Measurements from ENCODE around the gene MARF1. TPM values are rescaled to one million over a fixed set of nuclear protein-coding genes. Genes with fewer than 3 reads are reported as not detected.
"Not testable (repeated sequence)": the region's sequence is repeated elsewhere in the genome, so short reads cannot be mapped to it uniquely, and the experiment has no call there.

The MARF1 gene
- total RNA-seq, 2 experiments from 2014 or later = 72.6 to 80.2 TPM

- Mint-ChIP-seq H3K4me3 (peak overlapping the region; percentile 62), H3K27me3 (ENCODE audit: low read depth) (no peaks in the 10 kb centered on the region), H3K36me3 (ENCODE audit: low read depth) (peaks cover 32% of the 10 kb centered on the region), H3K9me3 (no peaks in the 10 kb centered on the region), H3K27ac (peak overlapping the region; percentile 89), H3K4me1 (ENCODE audit: low read depth) (peaks cover 43% of the 10 kb centered on the region)
- DNase-seq = peak; percentile 90
- CTCF ChIA-PET = interaction anchor here (0.7 to 1.3 kb wide), 3 partner anchors 9 to 12 kb away, joined by 3 read pairs; no protein-coding TSS in a partner anchor
- intact Hi-C loops (cut with micrococcal nuclease) = loop anchor here (1.0 to 10.0 kb wide), 4 partner anchors 21 to 452 kb away; partner anchors contain the start of gene MARF1
These were observed 29.7 kb upstream of the MARF1 start for GRCh38 chr16:15672514-15673167.

- not testable (repeated sequence) for DNase-seq; H3K9me3 Mint-ChIP-seq; H3K4me3 Mint-ChIP-seq; H3K27me3 Mint-ChIP-seq (ENCODE audit: low read depth)
- peaks cover 34% of the 10 kb centered on the region for H3K36me3 Mint-ChIP-seq (ENCODE audit: low read depth)
- CTCF ChIA-PET = interaction anchor here (1.3 kb wide), 1 partner anchor 11 kb away, joined by 3 read pairs; no protein-coding TSS in a partner anchor
- intact Hi-C loops (cut with micrococcal nuclease) = loop anchor here (1.0 to 10.0 kb wide), 4 partner anchors 21 to 453 kb away; partner anchors contain the start of gene MARF1
- peak overlapping the region; percentile 89 for H3K27ac Mint-ChIP-seq
- H3K4me1 Mint-ChIP-seq (ENCODE audit: low read depth) = peaks cover 43% of the 10 kb centered on the region
These were observed 29.2 kb upstream of the MARF1 start for GRCh38 chr16:15672127-15672513.

GRCh38 chr16:15671530-15672117 is 28.7 kb upstream of the MARF1 start:
- Mint-ChIP-seq H3K36me3 (ENCODE audit: low read depth) (peaks cover 33% of the 10 kb centered on the region), H3K4me1 (ENCODE audit: low read depth) (peaks cover 43% of the 10 kb centered on the region), H3K4me3 (no peak overlapping the region), H3K9me3 (no peaks in the 10 kb centered on the region), H3K27ac (peak overlapping the region; percentile 89), H3K27me3 (ENCODE audit: low read depth) (no peaks in the 10 kb centered on the region)
- CTCF ChIA-PET = interaction anchor here (1.3 to 1.4 kb wide), 2 partner anchors 11 to 12 kb away, joined by 3 to 4 read pairs; no protein-coding TSS in a partner anchor
- intact Hi-C loops (cut with micrococcal nuclease) = loop anchor here (1.0 to 10.0 kb wide), 4 partner anchors 20 to 453 kb away; partner anchors contain the start of gene MARF1
- no peak for DNase-seq

DNA sequence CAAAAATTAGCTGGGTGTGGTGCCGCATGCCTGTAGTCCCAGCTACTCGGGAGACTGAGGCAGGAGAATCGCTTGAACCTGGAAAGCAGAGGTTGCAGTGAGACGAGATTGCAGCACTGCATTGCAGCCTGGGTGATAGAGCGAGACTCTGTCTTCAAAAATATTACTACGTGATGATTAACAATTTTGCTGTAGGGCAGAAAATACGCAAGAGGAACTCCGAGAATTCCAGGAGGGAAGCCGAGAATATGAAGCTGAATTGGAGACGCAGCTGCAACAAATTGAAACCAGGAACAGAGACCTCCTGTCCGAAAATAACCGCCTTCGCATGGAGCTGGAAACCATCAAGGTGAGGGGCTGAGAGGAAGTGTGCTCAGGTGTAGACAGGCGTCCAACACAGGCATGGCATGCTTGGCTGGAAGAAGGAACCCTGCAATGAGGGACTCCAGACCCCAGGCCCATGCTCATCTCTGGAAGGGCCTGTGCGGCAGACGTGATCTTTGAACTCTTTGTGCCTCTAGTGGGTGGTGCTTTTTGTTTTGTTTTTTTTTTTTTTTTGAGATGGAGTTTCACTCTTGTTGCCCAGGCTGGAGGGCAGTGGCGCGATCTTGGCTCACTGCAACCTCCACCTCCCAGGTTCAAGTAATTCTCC is 24.3 kb upstream of the MARF1 start:
- H3K27ac Mint-ChIP-seq = no peak overlapping the region
- no peak overlapping the region for H3K4me3 Mint-ChIP-seq
- peaks cover 19% of the 10 kb centered on the region for H3K4me1 Mint-ChIP-seq (ENCODE audit: low read depth)
- DNase-seq = no peak
- H3K9me3 Mint-ChIP-seq = no peaks in the 10 kb centered on the region
- H3K36me3 Mint-ChIP-seq (ENCODE audit: low read depth) = peaks cover 32% of the 10 kb centered on the region
- intact Hi-C loops (cut with micrococcal nuclease) = no loop called here
- CTCF ChIA-PET = interaction anchor here (0.6 kb wide), 1 partner anchor 24 kb away, joined by 3 read pairs; the partner anchor contains the start of gene MARF1
- H3K27me3 Mint-ChIP-seq (ENCODE audit: low read depth) = no peaks in the 10 kb centered on the region

DNA sequence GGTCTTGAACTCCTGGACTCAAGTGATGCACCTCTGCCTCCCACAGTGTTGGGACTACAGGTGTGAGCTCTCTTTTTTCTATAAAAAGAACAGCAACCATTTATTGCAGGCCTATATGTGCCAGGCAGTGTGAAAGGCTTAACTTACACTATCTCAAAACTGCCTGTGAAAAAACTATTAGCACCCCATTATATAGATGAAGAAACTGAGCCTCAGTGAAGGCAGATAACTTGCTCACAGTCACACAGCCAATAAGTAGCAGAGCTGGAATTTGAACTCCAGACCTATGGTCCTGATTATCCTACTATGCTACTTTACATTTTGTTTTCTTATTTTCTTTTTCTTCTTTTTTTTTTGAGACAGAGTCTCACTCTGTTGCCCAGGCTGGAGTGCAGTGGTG is 22.2 kb upstream of the MARF1 start:
- CTCF ChIA-PET = interaction anchor here (0.6 kb wide), 1 partner anchor 18 kb away, joined by 3 read pairs; no protein-coding TSS in a partner anchor
- DNase-seq = no peak
- H3K4me1 Mint-ChIP-seq (ENCODE audit: low read depth) = peaks cover 20% of the 10 kb centered on the region
- H3K27me3 Mint-ChIP-seq (ENCODE audit: low read depth) = no peaks in the 10 kb centered on the region
- peaks cover 37% of the 10 kb centered on the region for H3K36me3 Mint-ChIP-seq (ENCODE audit: low read depth)
- intact Hi-C loops (cut with micrococcal nuclease) = no loop called here
- no peak overlapping the region for H3K4me3 Mint-ChIP-seq
- no peak overlapping the region for H3K27ac Mint-ChIP-seq
- no peaks in the 10 kb centered on the region for H3K9me3 Mint-ChIP-seq

GRCh38 chr16:15660203-15660601 is 17.2 kb upstream of the MARF1 start:
- Mint-ChIP-seq H3K27me3 (ENCODE audit: low read depth) (no peaks in the 10 kb centered on the region), H3K4me1 (ENCODE audit: low read depth) (peaks cover 54% of the 10 kb centered on the region), H3K36me3 (ENCODE audit: low read depth) (peaks cover 31% of the 10 kb centered on the region), H3K9me3 (no peaks in the 10 kb centered on the region), H3K27ac (peak overlapping the region; percentile 32), H3K4me3 (no peak overlapping the region)
- no peak for DNase-seq
- intact Hi-C loops (cut with micrococcal nuclease) = no loop called here
- CTCF ChIA-PET = interaction anchor here (1.0 to 1.2 kb wide), 2 partner anchors 11 to 12 kb away, joined by 3 to 4 read pairs; no protein-coding TSS in a partner anchor

GRCh38 chr16:15658556-15658955 is 15.6 kb upstream of the MARF1 start:
- peaks cover 60% of the 10 kb centered on the region for H3K4me1 Mint-ChIP-seq (ENCODE audit: low read depth)
- intact Hi-C loops (cut with micrococcal nuclease) = no loop called here
- peaks cover 28% of the 10 kb centered on the region for H3K36me3 Mint-ChIP-seq (ENCODE audit: low read depth)
- H3K4me3 Mint-ChIP-seq = no peak overlapping the region
- peak overlapping the region; percentile 81 for H3K27ac Mint-ChIP-seq
- CTCF ChIA-PET = no interaction called here
- no peaks in the 10 kb centered on the region for H3K9me3 Mint-ChIP-seq
- H3K27me3 Mint-ChIP-seq (ENCODE audit: low read depth) = no peaks in the 10 kb centered on the region
- no peak for DNase-seq

DNA sequence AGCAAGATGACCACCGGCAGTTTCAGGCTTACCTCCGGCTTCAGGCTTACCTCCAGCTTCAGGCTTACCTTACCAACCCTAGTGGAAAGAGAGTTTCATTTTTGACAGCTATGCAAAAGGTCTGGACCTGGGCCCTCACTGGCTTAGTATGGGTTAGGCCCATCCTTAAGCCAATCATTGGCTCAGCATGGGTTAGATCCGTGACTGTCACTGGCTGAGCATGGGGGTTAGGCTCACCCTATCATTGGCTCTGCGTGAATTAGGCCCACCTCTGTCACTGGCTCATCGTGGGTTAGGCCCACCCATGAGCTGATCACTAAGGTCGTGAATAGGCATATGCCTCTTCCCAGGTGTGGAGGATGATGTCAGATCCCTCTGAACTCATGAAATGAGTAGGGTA is 15.2 kb upstream of the MARF1 start:
- no peak for DNase-seq
- Mint-ChIP-seq H3K27me3 (ENCODE audit: low read depth) (no peaks in the 10 kb centered on the region), H3K4me3 (no peak overlapping the region), H3K9me3 (no peaks in the 10 kb centered on the region), H3K36me3 (ENCODE audit: low read depth) (peaks cover 26% of the 10 kb centered on the region), H3K27ac (peak overlapping the region; percentile 22), H3K4me1 (ENCODE audit: low read depth) (peaks cover 63% of the 10 kb centered on the region)
- intact Hi-C loops (cut with micrococcal nuclease) = no loop called here
- CTCF ChIA-PET = no interaction called here

DNA sequence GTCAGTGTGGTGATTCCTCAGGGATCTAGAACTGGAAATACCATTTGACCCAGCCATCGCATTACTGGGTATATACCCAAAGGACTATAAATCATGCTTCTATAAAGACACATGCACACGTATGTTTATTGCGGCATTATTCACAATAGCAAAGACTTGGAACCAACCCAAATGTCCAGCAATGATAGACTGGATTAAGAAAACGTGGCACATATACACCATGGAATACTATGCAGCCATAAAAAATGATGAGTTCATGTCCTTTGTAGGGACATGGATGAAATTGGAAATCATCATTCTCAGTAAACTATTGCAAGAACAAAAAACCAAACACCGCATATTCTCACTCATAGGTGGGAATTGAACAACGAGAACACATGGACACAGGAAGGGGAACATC is 12.6 kb upstream of the MARF1 start:
- intact Hi-C loops (cut with micrococcal nuclease); H3K4me3 Mint-ChIP-seq; H3K9me3 Mint-ChIP-seq; H3K27ac Mint-ChIP-seq; H3K27me3 Mint-ChIP-seq (ENCODE audit: low read depth); CTCF ChIA-PET; DNase-seq: not testable (repeated sequence)
- peaks cover 19% of the 10 kb centered on the region for H3K36me3 Mint-ChIP-seq (ENCODE audit: low read depth)
- peaks cover 69% of the 10 kb centered on the region for H3K4me1 Mint-ChIP-seq (ENCODE audit: low read depth)

GRCh38 chr16:15654591-15654990 is 11.6 kb upstream of the MARF1 start:
- Mint-ChIP-seq H3K36me3 (ENCODE audit: low read depth) (peaks cover 19% of the 10 kb centered on the region), H3K27ac (no peak overlapping the region), H3K9me3 (no peaks in the 10 kb centered on the region), H3K4me3 (no peak overlapping the region), H3K27me3 (ENCODE audit: low read depth) (no peaks in the 10 kb centered on the region), H3K4me1 (ENCODE audit: low read depth) (peaks cover 62% of the 10 kb centered on the region)
- CTCF ChIA-PET = no interaction called here
- no peak for DNase-seq
- intact Hi-C loops (cut with micrococcal nuclease) = no loop called here

- no peaks in the 10 kb centered on the region for H3K27me3 Mint-ChIP-seq (ENCODE audit: low read depth)
- H3K27ac Mint-ChIP-seq = peak overlapping the region; percentile 58
- intact Hi-C loops (cut with micrococcal nuclease) = no loop called here
- no peak for DNase-seq
- CTCF ChIA-PET = interaction anchor here (0.8 to 1.5 kb wide), 2 partner anchors 11 to 20 kb away, joined by 3 to 5 read pairs; no protein-coding TSS in a partner anchor
- H3K36me3 Mint-ChIP-seq (ENCODE audit: low read depth) = peaks cover 16% of the 10 kb centered on the region
- H3K4me1 Mint-ChIP-seq (ENCODE audit: low read depth) = peaks cover 51% of the 10 kb centered on the region
- no peaks in the 10 kb centered on the region for H3K9me3 Mint-ChIP-seq
- H3K4me3 Mint-ChIP-seq = no peak overlapping the region
These were observed 10.3 kb upstream of the MARF1 start for GRCh38 chr16:15653227-15653626.

DNA sequence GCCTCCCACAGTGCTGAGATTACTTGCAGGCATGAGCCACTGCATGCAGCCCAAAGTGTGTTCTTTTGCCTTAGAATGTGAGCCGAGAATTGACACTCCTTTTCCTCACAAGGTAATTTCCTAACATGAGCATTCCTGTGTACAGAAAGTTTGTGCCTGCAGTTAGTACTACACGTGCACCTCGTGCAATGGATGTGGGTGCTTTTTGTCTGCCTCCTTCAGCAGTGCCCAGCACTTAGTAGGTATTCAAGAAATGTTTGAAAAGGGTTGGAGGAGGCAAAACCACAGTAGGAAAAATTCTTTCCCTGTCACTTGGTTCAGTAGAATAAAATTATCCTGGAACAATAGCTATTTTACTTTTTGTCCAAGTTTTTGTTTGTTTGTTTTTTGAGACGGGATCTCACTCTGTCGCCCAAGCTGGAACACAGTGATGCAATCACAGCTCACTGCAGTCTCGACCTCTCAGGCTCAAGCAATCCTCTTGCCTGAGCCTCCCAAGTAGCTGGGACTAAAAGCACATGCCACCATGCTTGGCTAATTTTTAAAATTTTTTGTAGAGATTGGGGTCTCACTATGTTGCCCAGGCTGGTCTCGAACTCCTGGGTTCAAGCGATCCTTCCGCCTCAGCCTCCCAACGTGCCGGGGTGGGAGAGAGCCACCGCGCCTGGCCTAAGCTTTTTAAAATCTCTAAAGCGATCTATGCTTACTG is 9.5 kb upstream of the MARF1 start:
- Mint-ChIP-seq H3K27me3 (ENCODE audit: low read depth) (no peaks in the 10 kb centered on the region), H3K36me3 (ENCODE audit: low read depth) (peaks cover 14% of the 10 kb centered on the region), H3K9me3 (no peaks in the 10 kb centered on the region), H3K4me1 (ENCODE audit: low read depth) (peaks cover 45% of the 10 kb centered on the region), H3K4me3 (peak overlapping the region; percentile 21), H3K27ac (peak overlapping the region; percentile 58)
- CTCF ChIA-PET = interaction anchor here (0.6 to 1.5 kb wide), 3 partner anchors 10 to 19 kb away, joined by 3 to 5 read pairs (median 3); no protein-coding TSS in a partner anchor
- no peak for DNase-seq
- intact Hi-C loops (cut with micrococcal nuclease) = no loop called here

All from activated naive CD4-positive, alpha-beta T cell treated with anti-CD3 and anti-CD28 coated beads for 36 hours (primary cell).